HepG2 (cell line): Measurements from ENCODE around the gene CLDN9. TPM values are rescaled to one million over a fixed set of nuclear protein-coding genes. Genes with fewer than 3 reads are reported as not detected.

ENCODE experiments used
- ATAC-seq: fragments of 200-7000 bp; cut with Tn5 transposase; 3 replicates; pipeline ENCODE4 v1.9.1; 2020; ENCODE audit warnings: mild to moderate bottlenecking, moderate library complexity
- BruUV-seq: library from RNA; stranded (reverse); fragments of 400-500 nt; replicated peaks from 2 replicates; lab custom pipeline; 2021; lab: Mats Ljungman, UMichigan
- CTCF ChIA-PET: fragments of 300-600 bp; formaldehyde crosslinking; extraction: SDS; loops from one replicate; lab custom pipeline; 2021; ENCODE audit warnings: low total read pairs, inconsistent platforms, low intra/inter-chr PET ratio; lab: Yijun Ruan, JAX
- POLR2A ChIA-PET: fragments of 350-600 bp; sonication (Branson Sonifier 250); formaldehyde crosslinking; loops from one replicate; lab custom pipeline; 2020; ENCODE audit warnings: antibody characterized with exemption, inconsistent platforms; lab: Yijun Ruan, JAX
- DNase-seq: peaks from one replicate; pipeline ENCODE4 v3.0.0-alpha.2; 2015; ENCODE audit warnings: low spot score
- FAIRE-seq: peaks from 3 replicates; lab custom pipeline; 2011; peaks lifted over from hg19 to GRCh38; lab: Jason Lieb, UNC
- H2AFZ ChIP-seq: one replicate; pipeline ENCODE4 v1.6.1; 2011; ENCODE audit warnings: low read length, inconsistent platforms
- H3K27ac ChIP-seq: fragments of 300-600 bp; 3 replicates; pipeline ENCODE4 v1.8.0; 2011; ENCODE audit warnings: mixed run types, mild to moderate bottlenecking, mixed read lengths, low read length, inconsistent platforms; ENCODE audit not compliant: insufficient read depth; ENCODE audit errors: extremely low read length
- H3K27me3 ChIP-seq, 2 experiments: fragments of 200-600 bp in 1 of 2; 2 replicates in 1 of 2; 3 replicates in 1 of 2; pipeline versions ENCODE4 v1.6.0 to v1.8.0; 2011; ENCODE audit warnings: low read length in 2 of 2, mild to moderate bottlenecking in 2 of 2, moderate library complexity in 2 of 2, inconsistent platforms in 1 of 2; ENCODE audit not compliant: insufficient read depth in 2 of 2, control insufficient read depth in 1 of 2
- H3K36me3 ChIP-seq, 2 experiments: fragments of 200-600 bp in 1 of 2; replicated peaks in 1 of 2; 2 replicates in 1 of 2; 3 replicates in 1 of 2; pipeline versions ENCODE4 v1.5.1 to v1.8.0; 2011; ENCODE audit warnings: low read length in 2 of 2, inconsistent platforms in 1 of 2; ENCODE audit not compliant: insufficient read depth in 2 of 2, control insufficient read depth in 1 of 2
- H3K4me1 ChIP-seq: 2 replicates; pipeline ENCODE4 v1.5.1; 2012; ENCODE audit warnings: low read length, inconsistent platforms; ENCODE audit not compliant: insufficient read depth
- H3K4me2 ChIP-seq: 2 replicates; pipeline ENCODE4 v1.6.0; 2011; ENCODE audit warnings: low read depth, low read length, inconsistent platforms
- H3K4me3 ChIP-seq, 3 experiments: fragments of 200-600 bp in 1 of 3; sonication (generic), shearing (Covaris generic) in 1 of 3; replicated peaks in 1 of 3; 2 replicates each; pipeline ENCODE4 v1.5.1; 2011 to 2016; ENCODE audit warnings: low read length in 3 of 3, inconsistent platforms in 2 of 3, low read depth in 2 of 3, mild to moderate bottlenecking in 2 of 3, control low read depth in 1 of 3, mixed read lengths in 1 of 3; ENCODE audit not compliant: insufficient read depth in 1 of 3
- H3K79me2 ChIP-seq: one replicate; pipeline ENCODE4 v1.6.1; 2011; ENCODE audit warnings: low read length, inconsistent platforms; ENCODE audit not compliant: insufficient read depth
- H3K9ac ChIP-seq: 2 replicates; pipeline ENCODE4 v1.6.0; 2011; ENCODE audit warnings: mild to moderate bottlenecking, low read depth, low read length, inconsistent platforms; ENCODE audit not compliant: insufficient read depth
- H3K9me3 ChIP-seq: 2 replicates; pipeline ENCODE4 v1.5.1; 2012; ENCODE audit warnings: mild to moderate bottlenecking, low read length
- H4K20me1 ChIP-seq: 2 replicates; pipeline ENCODE4 v1.6.0; 2011; ENCODE audit warnings: inconsistent platforms, mild to moderate bottlenecking, low read length, moderate library complexity; ENCODE audit not compliant: insufficient read depth
- CTCF ChIP-seq: sonication (generic); formaldehyde crosslinking; IDR thresholded peaks from 2 replicates; pipeline ENCODE4 v1.5.0; 2020; ENCODE audit warnings: mild to moderate bottlenecking, missing genetic modification reagents, moderate library complexity
- FOXO1 ChIP-seq: sonication (generic); formaldehyde crosslinking; IDR thresholded peaks from 2 replicates; pipeline ENCODE4 v1.4.0; 2020; ENCODE audit warnings: missing genetic modification reagents
- GATAD2A ChIP-seq: IDR thresholded peaks from 2 replicates; pipeline ENCODE4 v1.6.1; 2016
- MATR3 ChIP-seq: sonication (generic); formaldehyde crosslinking; IDR thresholded peaks from 2 replicates; pipeline ENCODE4 v1.4.0; 2020; ENCODE audit warnings: missing genetic modification reagents
- NFRKB ChIP-seq: fragments of 450-650 bp; IDR thresholded peaks from 2 replicates; pipeline ENCODE4 v1.6.1; 2017
- NRL ChIP-seq: sonication (generic); formaldehyde crosslinking; IDR thresholded peaks from 2 replicates; pipeline ENCODE4 v1.5.0; 2020; ENCODE audit warnings: missing genetic modification reagents, mild to moderate bottlenecking, moderate library complexity, borderline replicate concordance
- RERE ChIP-seq: IDR thresholded peaks from 2 replicates; pipeline ENCODE4 v1.6.1; 2016; ENCODE audit warnings: low read depth, missing genetic modification reagents, missing compliant biosample characterization
- ZNF512B ChIP-seq: sonication (generic); formaldehyde crosslinking; IDR thresholded peaks from 2 replicates; pipeline ENCODE4 v1.5.1; 2020; ENCODE audit warnings: missing genetic modification reagents, mild to moderate bottlenecking, borderline replicate concordance
- WGBS: methylation state at CpG from one replicate; pipeline ENCODE4 v1.1.6; 2017; ENCODE audit warnings: low lambda C conversion rate; 5-methylcytosine and 5-hydroxymethylcytosine counted together
- in situ Hi-C: cut with HindIII; loops from 2 replicates; pipeline ENCODE4 v1.10.0; 2017; ENCODE audit warnings: low pct_unique_long_range_greater_than_20kb; ENCODE audit not compliant: extremely low pct_ligation_motif_present
- intact Hi-C: fragments of 100-400 bp; cut with micrococcal nuclease; formaldehyde crosslinking; loops from one replicate; pipeline ENCODE4 v1.10.0; 2022; ENCODE audit not compliant: unreplicated experiment
- polyA plus RNA-seq, 8 experiments: library from polyadenylated mRNA; depleted of rRNA in 3 of 8; stranded (reverse) in 7 of 8; unstranded in 1 of 8; fragments of >200 nt; fragmentation: Illumina TruSeq in 4 of 8; extraction: Trizol in 4 of 8; gene quantifications; 2 replicates each; pipeline versions ENCODE4 v1.2.1 to v1.2.3, GENCODE V29; 2011 to 2016; ENCODE audit warnings: low read depth in 4 of 8, missing spikeins in 1 of 8, mixed read lengths in 1 of 8; ENCODE audit not compliant: insufficient read depth in 1 of 8
- total RNA-seq, 5 experiments: library from RNA; depleted of rRNA; stranded (reverse); fragments of >200 nt; fragmentation: Illumina TruSeq; extraction: Trizol; gene quantifications; 2 replicates each; pipeline ENCODE4 v1.2.3, GENCODE V29; 2016; ENCODE audit warnings: low read depth in 1 of 5
- TF ChIP-seq, protein P1 (sequence below): IDR thresholded peaks from 2 replicates; pipeline ENCODE4 v1.4.0; 2020; ENCODE audit warnings: mild to moderate bottlenecking, missing genetic modification reagents

Gene CLDN9
- total and polyA plus RNA-seq, 2 of the 13 experiments (the other 11 are each of a cell fraction or from before 2014, with no cell fraction given) = 0.15 to 0.26 TPM

GRCh38 chr16:3038256-3038655 lies 25.5 kb downstream of the CLDN9 start:
- in situ Hi-C loops = no loop called here
- WGBS = 8% methylated on average over 3 of the region's 11 CpGs
- TF ChIP-seq RERE (CRISPR knock-in tag) = no peak
- peak; percentile 46; the same call in 1 of the 2 replicates for TF ChIP-seq GATAD2A (CRISPR knock-in tag)
- no peak for TF ChIP-seq FOXO1
- TF ChIP-seq, protein P1, sequence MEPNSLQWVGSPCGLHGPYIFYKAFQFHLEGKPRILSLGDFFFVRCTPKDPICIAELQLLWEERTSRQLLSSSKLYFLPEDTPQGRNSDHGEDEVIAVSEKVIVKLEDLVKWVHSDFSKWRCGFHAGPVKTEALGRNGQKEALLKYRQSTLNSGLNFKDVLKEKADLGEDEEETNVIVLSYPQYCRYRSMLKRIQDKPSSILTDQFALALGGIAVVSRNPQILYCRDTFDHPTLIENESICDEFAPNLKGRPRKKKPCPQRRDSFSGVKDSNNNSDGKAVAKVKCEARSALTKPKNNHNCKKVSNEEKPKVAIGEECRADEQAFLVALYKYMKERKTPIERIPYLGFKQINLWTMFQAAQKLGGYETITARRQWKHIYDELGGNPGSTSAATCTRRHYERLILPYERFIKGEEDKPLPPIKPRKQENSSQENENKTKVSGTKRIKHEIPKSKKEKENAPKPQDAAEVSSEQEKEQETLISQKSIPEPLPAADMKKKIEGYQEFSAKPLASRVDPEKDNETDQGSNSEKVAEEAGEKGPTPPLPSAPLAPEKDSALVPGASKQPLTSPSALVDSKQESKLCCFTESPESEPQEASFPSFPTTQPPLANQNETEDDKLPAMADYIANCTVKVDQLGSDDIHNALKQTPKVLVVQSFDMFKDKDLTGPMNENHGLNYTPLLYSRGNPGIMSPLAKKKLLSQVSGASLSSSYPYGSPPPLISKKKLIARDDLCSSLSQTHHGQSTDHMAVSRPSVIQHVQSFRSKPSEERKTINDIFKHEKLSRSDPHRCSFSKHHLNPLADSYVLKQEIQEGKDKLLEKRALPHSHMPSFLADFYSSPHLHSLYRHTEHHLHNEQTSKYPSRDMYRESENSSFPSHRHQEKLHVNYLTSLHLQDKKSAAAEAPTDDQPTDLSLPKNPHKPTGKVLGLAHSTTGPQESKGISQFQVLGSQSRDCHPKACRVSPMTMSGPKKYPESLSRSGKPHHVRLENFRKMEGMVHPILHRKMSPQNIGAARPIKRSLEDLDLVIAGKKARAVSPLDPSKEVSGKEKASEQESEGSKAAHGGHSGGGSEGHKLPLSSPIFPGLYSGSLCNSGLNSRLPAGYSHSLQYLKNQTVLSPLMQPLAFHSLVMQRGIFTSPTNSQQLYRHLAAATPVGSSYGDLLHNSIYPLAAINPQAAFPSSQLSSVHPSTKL (CRISPR knock-in tag) = 0 out of 2 replicates have a peak, but pooled peaks have one; percentile 12
- no peak for TF ChIP-seq NRL (CRISPR knock-in tag)
- no peak for TF ChIP-seq NFRKB
- no peak for TF ChIP-seq CTCF (CRISPR knock-in tag)
- no peak for TF ChIP-seq ZNF512B (CRISPR knock-in tag)
- no peak for TF ChIP-seq MATR3

More at GRCh38 chr16:3038256-3038655, 25.5 kb downstream of the CLDN9 start:
- H3K27me3 ChIP-seq = peaks cover 16 to 73% of the 10 kb centered on the region in 2 experiments; a peak in 4 of 5 replicates
- H3K4me1 ChIP-seq = peaks cover 34% of the 10 kb centered on the region
- FAIRE-seq (no peak), ATAC-seq (peak; percentile 10; the same call in 2 of the 3 replicates), DNase-seq (peak; percentile 33)
- H3K4me3 ChIP-seq = no peak overlapping the region
- H3K27ac ChIP-seq = no peak overlapping the region
- H2AFZ ChIP-seq = no peak overlapping the region
- no peak overlapping the region for H3K4me2 ChIP-seq
- POLR2A ChIA-PET = interaction anchor here (0.7 to 1.4 kb wide), 6 partner anchors 10 to 28 kb away, joined by 3 to 5 read pairs (median 4); partner anchors contain the start of genes HCFC1R1, IL32 and THOC6
- no peaks in the 10 kb centered on the region for H4K20me1 ChIP-seq
- H3K79me2 ChIP-seq = no peaks in the 10 kb centered on the region
- no TSS peak for BruUV-seq
- no peak overlapping the region for H3K9ac ChIP-seq
- intact Hi-C loops = no loop called here
- H3K9me3 ChIP-seq = no peaks in the 10 kb centered on the region
- no peaks in the 10 kb centered on the region for H3K36me3 ChIP-seq
- CTCF ChIA-PET = no interaction called here
